ENCODE results near the gene PTPN9. TPM values are rescaled to one million over a fixed set of nuclear protein-coding genes. Genes with fewer than 3 reads are reported as not detected.
"Not testable (repeated sequence)": the region's sequence is repeated elsewhere in the genome, so short reads cannot be mapped to it uniquely, and the experiment has no call there.

PTPN9 gene
- total RNA-seq (2014; rRNA removed; shearing (Covaris generic)): 20.8 and 21.2 TPM in 2 replicates

DNA sequence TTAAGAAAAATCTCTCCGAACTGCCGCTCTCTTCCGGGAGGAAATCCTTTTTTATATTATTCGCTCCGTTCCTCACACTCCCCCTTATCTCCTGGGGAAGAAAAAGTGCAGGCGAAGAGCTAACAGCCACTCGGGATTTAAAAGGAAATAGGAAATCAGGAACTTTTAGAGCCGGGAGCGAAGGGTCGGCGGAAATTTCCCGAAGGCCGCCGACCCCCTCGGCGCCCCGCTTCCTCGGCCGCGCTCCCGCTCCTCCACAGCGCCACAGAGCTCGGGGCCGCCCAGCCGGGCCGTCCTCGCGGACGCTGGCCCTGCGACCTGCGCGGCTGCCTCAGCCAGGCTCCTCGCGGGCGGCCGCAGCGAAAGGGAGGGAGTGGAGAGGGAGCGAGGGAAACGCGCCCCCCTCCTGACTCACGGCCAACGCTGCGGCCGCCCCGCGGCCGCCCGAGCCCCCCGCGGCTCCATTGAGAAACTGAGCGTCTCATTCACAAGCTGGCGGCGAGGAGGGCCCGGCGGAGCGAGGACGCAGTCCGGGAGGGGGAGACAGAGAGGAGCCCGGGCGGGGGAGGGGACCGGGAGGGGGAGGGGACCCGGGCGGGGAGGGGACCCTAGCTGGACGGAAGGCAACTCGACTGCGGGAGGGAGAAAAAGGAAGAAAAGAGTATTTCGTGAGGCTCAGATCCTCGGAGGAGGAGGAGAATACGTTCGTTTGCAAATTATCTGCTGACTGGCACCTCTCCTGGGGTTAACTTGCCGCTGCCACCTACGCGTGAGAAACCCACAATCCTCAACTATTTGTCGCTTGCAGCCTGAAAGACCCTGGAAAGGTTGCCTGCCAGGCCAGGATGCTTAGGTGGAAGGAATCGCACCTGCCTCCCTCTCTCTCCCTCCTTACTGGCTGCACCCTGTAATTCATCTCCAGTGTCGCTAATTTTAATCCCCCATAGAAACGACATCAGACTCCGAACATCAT, at the start of gene PTPN9:
Gene PTPN9 (minus strand): TSS at position 368 of the 973 bp plus-strand sequence. CDS start 539 bp downstream, outside the sequence.
- DNase-seq (ENCODE audit: low read depth): peak; percentile 86

DNA sequence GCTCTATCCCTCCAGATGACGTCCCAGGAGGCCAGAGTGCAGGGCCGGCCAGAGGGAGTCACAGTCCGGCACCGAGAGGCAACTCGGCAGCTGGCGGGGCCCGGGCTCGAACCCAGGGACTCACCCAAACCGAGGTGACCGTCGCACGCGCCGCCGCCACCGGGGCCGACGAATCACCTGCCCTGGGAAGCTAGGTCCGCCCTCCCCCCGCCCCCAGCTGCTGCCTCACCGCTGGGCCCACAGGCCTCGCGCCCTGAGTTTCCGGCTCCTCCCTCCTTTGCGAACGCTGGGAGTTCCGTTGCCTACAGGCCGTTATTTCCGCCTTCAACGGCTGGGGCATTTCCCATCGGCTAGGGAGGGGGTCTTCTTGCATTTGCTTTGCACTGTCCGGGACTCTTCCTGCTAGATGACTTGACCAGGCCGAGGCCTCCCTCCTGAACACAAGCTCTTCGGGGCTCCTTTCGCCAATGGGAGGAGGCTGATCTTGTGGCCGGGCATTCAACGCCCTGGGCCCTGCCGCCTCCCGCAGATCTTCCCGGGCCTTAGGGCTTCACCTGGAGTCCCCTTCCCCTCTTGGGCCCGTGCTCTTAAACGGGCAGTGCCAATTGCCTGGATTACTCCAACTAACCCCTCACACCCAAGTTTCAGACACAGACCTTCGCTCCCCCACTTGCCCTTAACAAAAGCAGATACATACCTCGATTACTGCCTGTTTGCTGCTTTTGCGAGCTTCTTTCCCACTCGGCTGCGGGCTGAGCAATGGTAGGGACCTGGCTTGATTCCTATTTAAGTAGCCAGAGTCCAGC, 46.6 kb upstream of the PTPN9 start, which contains the start of gene SNUPN:
Gene SNUPN (minus strand): TSS at position 184 of the 806 bp plus-strand sequence. CDS start 4,674 bp downstream, outside the sequence.
- DNase-seq (ENCODE audit: low read depth): peak; percentile 96

DNA sequence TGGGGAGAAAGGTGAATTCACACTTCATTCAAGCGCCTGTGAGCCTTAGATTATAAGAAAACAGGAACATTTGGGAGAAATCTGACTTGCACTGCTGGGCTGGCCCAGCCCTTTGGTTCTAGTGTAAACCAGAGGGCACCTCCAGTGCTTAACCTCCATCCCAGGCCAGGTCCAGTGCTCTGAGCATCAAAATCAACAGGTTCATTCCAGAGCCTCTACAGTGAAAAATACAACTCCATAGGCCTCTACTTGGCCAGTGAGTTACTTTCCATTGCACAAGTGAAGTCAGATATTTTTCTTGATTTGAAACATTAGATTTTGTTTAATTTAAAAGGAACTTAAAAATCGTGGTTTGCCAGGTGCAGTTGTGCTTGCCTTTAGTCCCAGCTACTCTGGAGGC, 43.4 kb upstream of the PTPN9 start:
- no peak for DNase-seq (ENCODE audit: low read depth)

DNA sequence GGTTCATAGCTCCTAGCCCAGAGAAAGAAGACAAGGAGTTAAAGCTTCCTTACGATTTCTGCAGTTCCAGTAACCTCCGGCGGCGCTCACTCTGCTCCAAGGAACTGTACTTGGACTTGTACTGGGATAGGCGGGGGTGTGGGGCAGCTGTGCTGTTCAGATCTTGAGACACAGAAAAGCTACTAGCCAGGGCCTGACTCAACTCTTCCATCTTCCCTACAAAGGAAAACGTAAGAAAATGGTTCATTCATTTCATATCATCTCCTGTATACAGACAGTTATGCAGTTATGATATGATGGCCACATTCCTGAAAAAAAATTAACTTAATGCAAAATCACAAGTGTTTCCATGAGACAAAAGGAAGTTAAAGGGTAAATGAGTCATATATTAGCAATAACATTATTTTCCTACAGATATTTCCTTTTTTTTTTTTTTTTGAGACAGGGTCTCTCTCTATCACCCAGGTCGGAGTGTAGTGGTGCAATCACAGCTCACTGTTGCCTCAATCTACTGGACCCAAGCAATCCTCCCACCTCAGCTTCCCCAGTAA, 41.8 kb upstream of the PTPN9 start:
- peak; percentile 60 for DNase-seq (ENCODE audit: low read depth)

DNA sequence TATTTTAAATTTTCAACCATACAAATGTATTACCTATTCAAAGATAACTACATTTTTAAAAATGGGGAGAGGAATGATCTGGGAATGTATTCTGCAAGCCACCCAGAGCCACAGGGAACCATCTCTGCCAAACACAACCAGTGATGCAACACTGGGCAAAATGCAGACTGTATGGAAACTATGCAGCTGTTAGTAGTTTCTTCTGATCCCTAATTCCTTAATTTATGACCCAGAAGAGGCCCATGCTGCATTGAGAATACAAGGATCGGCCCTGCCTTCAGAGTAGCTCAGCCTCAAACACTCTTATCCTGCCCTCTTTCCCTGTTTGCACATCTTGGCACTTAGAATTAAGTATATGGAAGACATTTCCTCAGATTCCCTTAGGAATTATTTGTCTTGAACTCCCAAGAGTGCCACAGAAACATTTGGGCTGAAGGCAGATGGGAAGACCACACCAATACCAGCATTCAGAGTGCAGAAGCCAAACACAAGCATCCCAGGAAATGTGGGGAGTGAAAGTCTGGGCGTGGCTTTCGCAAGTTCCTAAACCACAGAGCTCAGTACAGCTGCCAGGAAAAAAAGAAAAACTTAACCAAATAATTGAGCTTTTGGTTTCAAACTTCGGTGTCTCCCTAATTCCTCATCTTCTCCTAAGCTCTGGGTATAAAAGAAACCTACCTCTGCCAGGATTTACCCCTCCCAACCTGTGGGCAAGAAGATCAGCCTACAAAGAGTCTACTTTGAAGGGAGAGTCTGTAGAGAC, 41.1 kb upstream of the PTPN9 start:
- DNase-seq (ENCODE audit: low read depth): peak; percentile 26

DNA sequence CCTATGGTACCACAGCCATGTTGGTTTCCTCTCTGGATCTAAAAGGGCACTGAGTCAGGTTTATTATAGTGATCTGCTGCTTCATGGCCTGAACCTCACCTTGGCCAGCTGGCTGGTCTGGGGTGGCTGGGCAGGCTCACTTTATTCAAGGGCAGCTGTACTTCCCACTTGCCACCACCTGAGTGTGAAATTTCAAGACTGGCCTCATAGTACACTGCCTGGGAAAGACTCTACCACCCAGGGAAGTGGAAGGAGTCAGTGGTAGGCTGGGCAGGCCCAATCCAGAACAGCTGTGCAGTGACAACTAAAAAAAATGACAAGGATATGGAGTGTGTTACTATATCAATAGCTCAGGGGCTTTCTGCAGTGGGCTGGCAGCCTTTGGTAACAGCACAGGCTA, 37.7 kb upstream of the PTPN9 start:
- DNase-seq (ENCODE audit: low read depth): no peak

DNA sequence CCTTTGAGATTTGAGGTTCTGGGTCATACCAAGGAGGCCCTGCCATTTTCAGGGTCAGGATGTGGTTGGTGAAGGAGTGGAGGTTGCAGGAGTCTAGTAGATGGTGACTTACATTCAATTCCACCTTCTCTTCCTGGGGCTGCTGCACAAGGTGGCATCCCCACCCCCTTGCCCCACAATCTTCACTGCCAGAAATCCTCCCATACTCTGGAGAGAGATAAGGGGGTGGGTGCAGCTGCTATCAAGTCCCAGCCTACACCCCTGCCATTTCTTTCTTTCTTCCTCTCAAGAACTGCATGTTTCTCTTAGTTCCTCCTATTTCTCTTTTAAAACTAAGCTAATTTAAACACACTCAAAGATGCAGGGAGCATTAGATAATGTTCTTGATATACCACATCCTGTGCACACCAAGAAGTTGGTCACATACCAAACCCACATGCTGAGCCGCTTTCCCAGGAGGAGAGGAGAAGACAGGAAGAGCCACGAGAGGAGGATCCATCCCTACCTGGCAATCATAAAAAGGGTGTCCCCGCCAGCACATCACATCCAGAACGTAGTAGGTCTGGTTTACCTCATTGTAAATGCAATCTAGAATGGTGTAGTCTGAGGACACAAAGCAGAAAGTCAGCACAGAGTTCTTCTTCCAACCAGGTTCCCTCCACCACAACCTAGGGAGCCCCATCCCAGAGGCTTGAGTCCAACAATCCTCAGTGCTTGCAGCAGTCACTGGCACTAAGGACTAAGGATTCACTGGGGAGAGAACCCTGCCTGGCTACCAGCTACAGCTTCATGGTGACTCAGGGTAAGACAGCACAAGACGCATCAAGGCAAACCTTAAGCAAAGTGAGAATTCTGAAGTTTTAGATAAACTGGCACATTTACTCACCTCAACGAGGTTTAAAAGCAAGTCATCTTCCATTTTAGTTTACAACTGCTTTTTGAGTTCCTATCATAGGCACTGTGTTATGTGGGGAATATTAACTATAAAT, 27.9 kb upstream of the PTPN9 start:
- DNase-seq (ENCODE audit: low read depth): peak; percentile 24

DNA sequence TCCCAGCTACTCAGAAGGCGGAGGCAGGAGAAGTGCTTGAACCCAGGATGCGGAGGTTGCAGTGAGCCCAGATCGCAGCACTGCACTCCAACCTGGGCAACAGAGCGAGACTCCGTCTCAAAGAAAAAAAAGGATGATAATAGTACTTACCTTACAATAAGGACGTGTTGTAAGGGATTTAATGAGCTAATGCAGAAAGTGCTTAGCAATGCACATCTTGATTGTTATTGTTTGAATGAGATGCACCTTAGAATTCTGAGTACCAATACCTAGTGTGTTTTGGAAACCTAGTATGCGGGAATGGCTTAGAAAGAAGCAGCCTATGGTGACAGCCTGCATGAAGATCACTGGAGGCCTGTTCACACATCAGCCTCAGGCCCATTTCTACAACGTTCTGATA, 26.9 kb upstream of the PTPN9 start:
- DNase-seq (ENCODE audit: low read depth): no peak

DNA sequence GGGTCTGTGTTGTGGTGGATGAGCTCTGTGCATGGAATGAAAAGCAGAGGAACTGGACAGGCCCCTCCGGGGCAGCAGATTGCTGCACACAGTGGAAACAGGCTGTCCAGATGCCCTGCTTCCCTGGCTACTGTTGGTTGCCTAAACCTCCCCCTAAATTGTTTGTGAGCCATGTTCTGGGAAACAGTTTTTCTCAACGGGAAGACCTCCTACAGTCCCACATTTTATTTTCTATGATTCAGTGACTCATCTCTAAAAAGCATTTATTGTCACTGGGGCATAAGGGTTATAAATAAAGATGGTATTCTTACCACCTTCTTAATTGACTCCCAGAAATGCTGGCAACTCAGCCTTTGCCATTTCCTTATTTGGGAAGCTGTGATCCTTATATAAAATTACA, 20.3 kb upstream of the PTPN9 start:
- DNase-seq (ENCODE audit: low read depth): no peak

DNA sequence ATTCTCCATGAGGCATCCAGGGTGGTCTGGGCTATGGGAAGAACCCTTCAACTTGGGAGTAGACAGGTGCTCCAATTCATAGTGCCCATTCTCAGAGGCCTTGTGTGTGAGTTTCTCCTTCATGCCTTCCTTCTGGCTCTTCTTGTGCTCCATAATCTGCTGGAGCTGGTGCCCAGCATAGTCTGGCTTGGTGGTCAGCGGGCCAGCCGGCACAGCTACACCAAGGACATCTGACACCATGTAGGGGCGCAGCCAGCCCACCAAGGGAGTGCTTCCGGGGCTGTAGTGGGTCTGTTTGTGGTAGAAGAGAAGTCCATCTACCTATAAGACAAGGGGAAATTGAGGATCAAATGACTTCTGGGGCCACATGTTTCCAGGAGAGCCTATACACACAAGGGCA, 19.2 kb upstream of the PTPN9 start:
- no peak for DNase-seq (ENCODE audit: low read depth)

DNA sequence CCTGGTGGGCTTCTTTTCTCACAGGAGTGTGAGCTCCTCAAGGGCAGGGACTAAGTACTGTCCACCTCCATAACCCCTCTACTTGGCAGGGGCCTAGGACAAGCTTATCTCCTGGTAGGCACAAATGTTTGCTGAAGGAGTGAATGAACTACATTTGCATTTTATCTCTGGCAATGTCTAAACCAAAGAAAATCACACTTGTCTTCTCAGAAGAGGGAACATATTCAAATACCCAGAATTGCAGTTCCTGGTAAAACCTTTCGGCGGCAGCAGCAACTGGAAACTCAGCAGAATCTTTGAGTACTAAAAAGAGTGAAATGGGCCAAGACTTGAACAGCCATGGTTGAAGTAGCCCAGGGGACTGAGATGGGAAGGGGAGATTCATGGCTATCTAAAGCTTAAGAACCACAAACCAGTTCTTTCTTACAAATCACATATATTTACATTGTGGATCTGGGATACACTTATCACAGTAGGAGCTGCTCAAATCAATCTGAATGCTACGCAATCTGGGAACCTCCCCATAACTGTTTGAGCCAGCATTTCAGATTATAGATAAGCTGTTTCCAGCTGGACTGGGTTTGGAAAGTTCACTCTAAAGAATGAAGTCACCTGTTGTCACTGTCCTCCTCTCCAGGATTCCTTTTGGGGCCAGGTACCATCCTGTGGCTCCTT, 18.7 kb upstream of the PTPN9 start:
- DNase-seq (ENCODE audit: low read depth): no peak

DNA sequence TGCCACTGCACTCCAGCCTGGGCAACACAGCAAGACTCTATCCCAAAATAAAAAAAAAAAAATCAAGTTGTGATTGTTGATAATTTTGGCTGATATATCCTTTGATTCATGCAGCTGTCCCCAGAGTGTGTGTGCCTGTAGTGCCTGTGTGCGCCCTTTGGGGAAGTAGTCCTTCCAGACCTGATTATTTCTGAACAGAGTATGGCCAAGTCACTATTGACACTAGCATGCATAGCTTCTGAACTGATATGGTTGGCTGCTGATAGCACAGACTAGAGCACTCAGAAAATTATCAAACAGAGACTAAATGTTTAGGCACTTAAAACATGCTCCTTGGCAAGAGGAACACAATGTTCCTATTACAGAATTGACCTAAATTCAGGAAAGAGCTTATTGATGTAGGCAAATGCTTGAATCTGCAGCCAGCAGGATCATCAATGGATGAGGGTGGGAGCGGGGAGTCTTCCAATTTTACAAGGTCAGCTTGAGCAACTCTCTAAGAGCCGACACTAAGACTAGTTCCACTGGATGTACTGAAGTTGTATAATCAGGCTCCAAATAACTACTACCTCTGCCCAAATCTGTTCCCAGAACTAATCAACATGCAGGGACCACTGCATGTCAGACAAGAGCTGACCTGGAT, 17.7 kb upstream of the PTPN9 start:
- no peak for DNase-seq (ENCODE audit: low read depth)

DNA sequence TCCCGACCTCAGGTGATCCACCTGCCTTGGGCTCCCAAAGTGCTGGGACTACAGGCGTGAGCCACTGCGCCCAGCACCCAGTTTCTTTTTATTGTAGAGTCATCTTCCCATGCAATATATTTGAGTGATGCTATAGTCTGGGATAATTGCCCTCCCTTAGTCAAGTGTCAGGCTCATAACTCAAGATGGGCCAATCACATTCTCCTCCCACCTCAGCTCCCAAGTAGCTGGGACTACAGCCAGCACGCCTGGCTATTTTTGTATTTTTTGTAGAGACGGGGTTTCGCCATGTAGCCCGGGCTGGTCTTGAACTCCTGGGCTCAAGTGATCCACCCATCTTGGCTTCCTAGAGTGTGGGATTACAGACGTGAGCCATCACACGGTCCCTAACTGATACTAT, 15.2 kb upstream of the PTPN9 start:
- DNase-seq (ENCODE audit: low read depth): no peak

DNA sequence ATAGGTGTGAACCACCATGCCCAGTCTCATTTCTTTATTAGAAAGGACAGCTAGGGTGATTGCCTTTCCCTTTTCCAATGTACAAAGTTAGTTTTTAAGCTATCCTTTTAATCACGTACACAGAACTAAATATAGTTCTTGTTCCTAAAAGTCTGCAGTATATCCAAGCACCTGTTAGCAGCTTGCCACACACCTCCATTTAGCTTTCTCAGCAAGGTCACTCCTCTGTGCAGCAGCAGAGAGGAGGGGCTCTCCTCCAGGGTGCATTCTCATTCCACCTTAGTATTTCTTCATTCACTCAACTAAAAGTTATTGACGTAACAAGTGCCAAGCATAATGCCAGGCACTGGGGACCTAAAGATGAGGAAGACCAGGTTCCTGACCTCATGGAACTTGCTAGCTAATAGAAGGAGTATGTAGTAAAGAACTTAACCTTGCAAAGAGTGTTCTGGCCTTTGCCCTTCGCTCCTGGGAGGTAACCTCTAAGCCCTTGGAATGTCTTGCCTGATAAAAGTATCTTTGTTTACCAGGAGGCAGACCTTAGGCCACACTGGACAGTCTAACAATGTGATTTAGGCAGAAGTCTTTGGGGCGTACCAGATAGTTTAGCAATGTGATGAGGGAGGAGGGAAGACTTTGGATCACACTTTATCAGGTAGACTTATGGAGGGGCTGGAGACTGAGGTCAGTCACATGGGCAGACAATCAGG, 12.7 kb upstream of the PTPN9 start:
- DNase-seq (ENCODE audit: low read depth): no peak

DNA sequence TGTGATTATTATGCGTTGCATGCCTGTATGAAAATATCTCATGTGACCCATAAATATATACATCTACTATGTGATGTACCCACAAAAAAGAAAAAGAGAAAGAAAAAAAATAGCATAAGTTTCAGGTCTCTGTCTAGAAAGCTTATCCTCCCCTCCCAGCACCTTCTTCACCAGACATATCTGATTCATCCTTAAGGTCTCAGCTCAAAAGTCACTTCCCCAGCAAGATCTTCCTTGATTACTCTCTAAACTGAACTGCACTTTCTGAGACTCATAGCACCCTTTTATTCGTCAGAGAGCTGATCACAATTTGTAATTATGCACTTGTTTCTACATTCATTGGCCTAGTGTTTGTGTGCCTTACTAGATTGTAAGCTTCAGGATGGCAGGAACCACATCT, 11.1 kb upstream of the PTPN9 start:
- DNase-seq (ENCODE audit: low read depth): no peak

DNA sequence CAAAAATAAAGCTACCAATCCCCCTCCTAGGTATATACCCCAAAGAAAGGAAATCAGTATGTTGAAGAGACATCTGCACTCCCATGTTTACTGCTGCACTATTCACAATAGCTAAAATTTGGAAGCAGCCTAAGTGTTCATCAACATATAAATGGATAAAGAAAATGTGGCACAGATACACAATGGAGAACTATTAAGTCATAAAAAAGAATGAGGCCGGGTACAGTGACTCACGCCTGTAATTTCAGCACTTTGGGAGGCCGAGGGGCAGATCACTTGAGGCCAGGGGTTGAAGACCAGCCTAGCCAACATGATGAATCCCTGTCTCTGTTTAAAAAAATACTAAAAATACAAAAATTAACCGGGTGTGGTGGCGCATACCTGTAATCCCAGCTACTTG, 10.0 kb upstream of the PTPN9 start:
- DNase-seq (ENCODE audit: low read depth): no peak

DNA sequence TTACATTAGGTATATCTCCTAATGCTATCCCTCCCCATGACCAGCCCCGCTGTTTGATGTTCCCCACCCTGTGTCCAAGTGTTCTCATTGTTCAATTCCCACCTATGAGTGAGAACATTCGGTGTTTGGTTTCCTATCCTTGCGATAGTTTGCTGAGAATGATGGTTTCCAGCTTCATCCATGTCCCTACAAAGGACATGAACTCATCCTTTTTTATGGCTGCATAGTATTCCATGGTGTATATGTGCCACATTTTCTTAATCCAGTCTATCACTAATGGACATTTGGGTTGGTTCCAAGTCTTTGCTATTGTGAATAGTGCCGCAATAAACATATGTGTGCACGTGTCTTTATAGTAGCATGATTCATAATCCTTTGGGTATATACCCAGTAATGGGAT, 7.3 kb upstream of the PTPN9 start:
- not testable (repeated sequence) for DNase-seq (ENCODE audit: low read depth)

DNA sequence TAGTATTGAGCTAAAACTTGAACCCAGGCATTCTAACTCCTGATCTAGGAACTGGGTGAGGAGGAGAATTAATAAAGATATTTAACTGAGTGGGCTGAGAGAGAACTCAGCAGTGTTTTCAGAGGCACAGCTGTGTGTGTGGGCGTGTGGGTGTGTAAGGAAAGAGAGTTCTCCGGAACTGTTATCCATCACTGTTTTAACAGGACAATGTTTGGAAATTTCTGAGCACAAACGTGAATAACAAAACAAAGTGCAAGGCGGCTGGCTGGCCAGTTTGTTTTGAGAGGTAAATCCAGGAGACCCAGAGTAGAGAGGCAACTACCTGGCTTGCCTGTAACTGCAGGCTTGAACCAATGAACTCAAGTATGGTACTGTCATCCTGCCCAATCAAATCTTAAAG, 5.0 kb upstream of the PTPN9 start:
- DNase-seq (ENCODE audit: low read depth): no peak

Data from Daoy (cell line).